PFSK-1 (cell line): ENCODE results near the gene C9orf152.

ENCODE experiments used
- FOXP2 ChIP-seq: optimal IDR thresholded peaks from 2 replicates; pipeline ENCODE3; 2011; ENCODE audit warnings: borderline replicate concordance, control low read depth, inconsistent platforms; ENCODE audit not compliant: insufficient read depth; ENCODE audit errors: extremely low read length, extremely low read depth
- POLR2AphosphoS5 ChIP-seq: IDR thresholded peaks from 2 replicates; pipeline ENCODE4 v1.6.1; 2012; ENCODE audit warnings: low read depth, mild to moderate bottlenecking, control low read depth, low read length, moderate library complexity
- REST ChIP-seq, 2 experiments: IDR thresholded peaks; 2 replicates each; pipeline versions ENCODE4 v1.6.1 to v1.8.0; 2011 to 2012; ENCODE audit warnings: low read depth in 2 of 2, low read length in 2 of 2, control low read depth in 1 of 2, inconsistent platforms in 1 of 2, mild to moderate bottlenecking in 1 of 2, moderate library complexity in 1 of 2; ENCODE audit not compliant: insufficient read depth in 1 of 2
- SIN3A ChIP-seq: IDR thresholded peaks from 2 replicates; pipeline ENCODE4 v1.6.1; 2012; ENCODE audit warnings: mild to moderate bottlenecking, low read length, moderate library complexity, borderline replicate concordance; ENCODE audit not compliant: insufficient read depth
- TAF1 ChIP-seq: IDR thresholded peaks from 2 replicates; pipeline ENCODE4 v1.6.1; 2012; ENCODE audit warnings: low read length, control low read depth, borderline replicate concordance; ENCODE audit not compliant: insufficient read depth

C9orf152 gene

GRCh38 chr9:110170357-110171257 is 37.4 kb downstream of the C9orf152 start:
- TF ChIP-seq FOXP2: no peak
- no peak for TF ChIP-seq TAF1
- no peak for TF ChIP-seq REST (IDR thresholded peaks at IDR 0.05; ENCODE audit: insufficient read depth in 1 of 2, low read depth in 2 of 2, low read length in 2 of 2)
- TF ChIP-seq POLR2AphosphoS5: no peak
- TF ChIP-seq SIN3A: no peak

GRCh38 chr9:110168486-110168885 is 39.5 kb downstream of the C9orf152 start:
- TF ChIP-seq SIN3A: no peak
- no peak for TF ChIP-seq FOXP2
- no peak for TF ChIP-seq POLR2AphosphoS5

GRCh38 chr9:110161940-110162339 is 46.0 kb downstream of the C9orf152 start:
- TF ChIP-seq SIN3A (no peak), REST (IDR thresholded peaks at IDR 0.05; ENCODE audit: insufficient read depth in 1 of 2, low read depth in 2 of 2, low read length in 2 of 2) (no peak), TAF1 (no peak), POLR2AphosphoS5 (no peak), FOXP2 (no peak)

GRCh38 chr9:110160685-110161084 is 47.3 kb downstream of the C9orf152 start:
- no peak for TF ChIP-seq POLR2AphosphoS5
- no peak for TF ChIP-seq TAF1
- no peak for TF ChIP-seq REST (IDR thresholded peaks at IDR 0.05; ENCODE audit: insufficient read depth in 1 of 2, low read depth in 2 of 2, low read length in 2 of 2)
- TF ChIP-seq FOXP2: no peak
- no peak for TF ChIP-seq SIN3A

GRCh38 chr9:110160123-110160522 is 47.8 kb downstream of the C9orf152 start:
- TF ChIP-seq SIN3A (no peak), POLR2AphosphoS5 (no peak), REST (IDR thresholded peaks at IDR 0.05; ENCODE audit: insufficient read depth in 1 of 2, low read depth in 2 of 2, low read length in 2 of 2) (no peak), FOXP2 (no peak), TAF1 (no peak)
